GM18951 (cell line): ENCODE data around the gene ENTR1.
"Not testable (repeated sequence)": the region's sequence is repeated elsewhere in the genome, so short reads cannot be mapped to it uniquely, and the experiment has no call there.

Experiments used
- POLR2A ChIP-seq: IDR thresholded peaks from 4 replicates; pipeline ENCODE4 v1.6.1; 2011; ENCODE audit warnings: mild to moderate bottlenecking; ENCODE audit not compliant: insufficient read length, insufficient read depth; ENCODE audit errors: extremely low read depth
- in situ Hi-C: fragments of 300-500 bp; cut with MboI; formaldehyde crosslinking; loops from one replicate; pipeline ENCODE4 v1.12.0; 2022; ENCODE audit warnings: low sequenced_read_pairs, mixed read lengths, inconsistent platforms; ENCODE audit not compliant: unreplicated experiment

Gene ENTR1

DNA sequence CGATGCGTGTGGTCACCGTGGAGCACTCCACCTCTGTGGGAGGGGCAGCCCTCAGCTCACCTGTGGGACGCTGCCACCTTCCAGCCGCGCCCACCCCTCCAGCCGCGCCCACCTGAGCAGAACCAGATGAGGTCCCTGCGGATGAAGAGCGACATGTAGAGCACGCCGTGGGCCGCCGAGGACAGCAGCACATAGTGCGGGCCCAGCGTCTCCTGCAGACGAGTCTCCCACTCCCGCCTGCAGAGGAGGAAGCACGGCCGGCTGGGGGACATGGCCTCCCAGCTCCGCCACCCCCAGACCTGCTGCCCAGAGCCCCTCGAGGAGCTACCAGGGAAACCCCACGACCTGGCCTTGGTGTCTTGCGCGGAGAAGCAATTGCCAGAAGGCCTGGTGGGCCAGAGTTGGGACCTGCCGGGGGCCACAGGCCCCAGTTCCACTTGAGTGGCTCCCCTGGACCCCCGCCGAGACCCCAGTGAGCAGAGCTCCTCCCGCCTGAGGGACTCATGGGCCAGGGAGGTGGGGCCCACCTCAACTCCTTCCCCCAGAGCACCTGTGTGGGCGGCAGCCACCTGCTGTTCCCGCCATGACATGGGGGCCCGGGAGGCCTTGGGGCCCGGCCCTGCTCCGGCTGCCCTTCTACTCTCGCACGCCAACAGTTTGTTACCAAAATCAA is 22.8 kb upstream of the ENTR1 start:
- no peak for TF ChIP-seq POLR2A
- in situ Hi-C loops = no loop called here

DNA sequence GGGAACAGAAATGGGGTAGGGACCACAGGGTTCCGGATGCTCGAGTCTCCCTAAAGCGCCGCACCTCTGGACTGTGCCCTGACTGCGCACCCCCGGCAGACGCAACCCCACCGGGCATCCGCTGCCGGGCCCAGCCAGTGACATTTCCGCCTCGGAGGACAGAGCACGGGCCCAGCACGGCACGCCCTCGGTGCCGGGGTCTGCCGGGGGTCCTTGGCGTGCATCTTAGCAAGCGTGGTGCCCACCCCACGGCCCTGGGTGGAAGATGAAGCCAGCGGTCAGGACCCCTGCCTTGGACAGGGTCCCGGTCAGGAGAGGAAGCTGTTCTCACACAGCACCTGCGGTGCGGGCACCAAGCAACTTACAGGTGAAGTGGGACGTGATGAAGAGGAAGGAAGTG is 22.2 kb upstream of the ENTR1 start:
- no peak for TF ChIP-seq POLR2A
- in situ Hi-C loops = no loop called here

DNA sequence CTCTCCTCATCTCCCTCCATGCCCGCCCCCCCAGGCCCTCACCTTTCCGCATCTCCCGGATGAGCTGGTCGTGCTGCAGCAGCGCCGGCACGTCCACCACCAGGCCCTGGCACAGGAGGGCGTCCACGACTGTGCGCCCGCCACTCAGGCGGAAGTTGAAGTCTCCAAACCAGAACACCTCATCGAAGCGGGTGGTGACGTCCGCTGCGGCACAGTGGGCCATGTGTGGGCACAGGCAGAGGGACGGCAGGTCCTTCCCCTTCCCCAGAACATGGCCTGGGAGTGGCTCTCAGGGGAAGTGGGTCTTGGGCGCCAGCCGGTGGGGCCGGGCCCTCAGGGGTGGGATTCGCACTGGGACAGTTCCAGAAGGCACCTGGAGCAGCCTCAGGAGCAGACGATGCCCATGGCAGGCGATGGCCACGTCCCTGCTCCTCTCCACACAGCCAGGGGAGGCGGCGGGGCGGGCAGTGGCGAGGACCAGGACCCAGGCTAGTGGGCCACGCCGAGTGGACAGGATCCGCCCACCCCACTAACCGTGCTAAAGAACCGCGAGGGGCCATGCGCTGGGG is 21.5 kb upstream of the ENTR1 start:
- in situ Hi-C loops = no loop called here
- no peak for TF ChIP-seq POLR2A

- no peak for TF ChIP-seq POLR2A
- in situ Hi-C loops = no loop called here
These were observed 20.3 kb upstream of the ENTR1 start for GRCh38 chr9:136430588-136431234.

GRCh38 chr9:136429683-136430491 is 19.5 kb upstream of the ENTR1 start:
- no peak for TF ChIP-seq POLR2A
- in situ Hi-C loops = no loop called here

- TF ChIP-seq POLR2A = no peak
- in situ Hi-C loops = no loop called here
These were observed 18.7 kb upstream of the ENTR1 start for GRCh38 chr9:136429075-136429628.

DNA sequence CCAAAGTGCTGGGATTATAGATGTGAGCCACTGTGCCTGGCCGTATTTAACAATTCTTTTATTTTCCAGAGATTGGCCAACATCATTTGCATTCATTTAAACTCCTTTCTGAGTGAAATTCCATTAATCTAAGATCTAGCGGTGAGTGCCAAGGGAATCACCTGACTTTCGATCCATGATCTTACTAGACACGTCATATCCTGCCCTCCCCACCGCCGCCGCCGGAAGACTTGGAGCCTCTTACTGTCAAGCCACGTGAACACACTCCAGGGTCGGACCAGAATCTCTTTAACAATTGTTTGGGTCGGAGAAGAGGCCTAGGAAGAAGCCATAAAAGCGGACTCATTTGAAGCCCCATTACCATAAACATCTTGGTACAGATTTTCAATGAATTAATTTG is 16.4 kb upstream of the ENTR1 start:
- no peak for TF ChIP-seq POLR2A
- in situ Hi-C loops = no loop called here

DNA sequence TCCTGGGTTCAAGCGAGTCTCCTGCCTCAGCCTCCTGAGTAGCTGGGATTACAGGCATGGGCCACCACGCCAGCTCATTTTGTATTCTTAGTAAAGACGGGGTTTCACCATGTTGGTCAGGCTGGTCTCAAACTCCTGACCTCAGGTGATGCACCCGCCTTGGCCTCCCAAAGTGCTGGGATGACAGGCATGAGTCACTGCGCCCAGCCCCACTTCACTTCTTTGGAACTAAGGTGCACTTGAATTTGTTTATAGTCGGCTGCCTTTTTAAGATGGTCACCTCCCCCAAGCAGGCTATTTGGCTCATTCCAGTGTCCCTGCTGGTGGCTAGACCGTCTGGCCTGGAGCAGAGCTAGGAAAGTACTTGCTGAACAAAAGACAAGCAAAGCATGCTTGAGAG is 15.0 kb upstream of the ENTR1 start:
- in situ Hi-C loops = not testable (repeated sequence)

GRCh38 chr9:136424750-136425362 is 14.4 kb upstream of the ENTR1 start:
- TF ChIP-seq POLR2A = no peak
- in situ Hi-C loops = no loop called here

GRCh38 chr9:136423432-136424146 is 13.2 kb upstream of the ENTR1 start:
- in situ Hi-C loops = no loop called here
- TF ChIP-seq POLR2A = no peak

GRCh38 chr9:136422876-136423275 is 12.5 kb upstream of the ENTR1 start:
- no peak for TF ChIP-seq POLR2A
- in situ Hi-C loops = no loop called here

- TF ChIP-seq POLR2A = no peak
- in situ Hi-C loops = no loop called here
These were observed 11.4 kb upstream of the ENTR1 start for GRCh38 chr9:136421791-136422190.
